Measurements from ENCODE around the gene SYNGR3. TPM values are rescaled to one million over a fixed set of nuclear protein-coding genes. Genes with fewer than 3 reads are reported as not detected.
"Not testable (repeated sequence)": the region's sequence is repeated elsewhere in the genome, so short reads cannot be mapped to it uniquely, and the experiment has no call there.

Gene SYNGR3
- total RNA-seq, 1 donor = 4.3 TPM

- DNase-seq (ENCODE audit: low read depth in 2 of 3, low spot score in 2 of 3) = no peak
These were observed 31.0 kb upstream of the SYNGR3 start for GRCh38 chr16:1958715-1959268.

DNA sequence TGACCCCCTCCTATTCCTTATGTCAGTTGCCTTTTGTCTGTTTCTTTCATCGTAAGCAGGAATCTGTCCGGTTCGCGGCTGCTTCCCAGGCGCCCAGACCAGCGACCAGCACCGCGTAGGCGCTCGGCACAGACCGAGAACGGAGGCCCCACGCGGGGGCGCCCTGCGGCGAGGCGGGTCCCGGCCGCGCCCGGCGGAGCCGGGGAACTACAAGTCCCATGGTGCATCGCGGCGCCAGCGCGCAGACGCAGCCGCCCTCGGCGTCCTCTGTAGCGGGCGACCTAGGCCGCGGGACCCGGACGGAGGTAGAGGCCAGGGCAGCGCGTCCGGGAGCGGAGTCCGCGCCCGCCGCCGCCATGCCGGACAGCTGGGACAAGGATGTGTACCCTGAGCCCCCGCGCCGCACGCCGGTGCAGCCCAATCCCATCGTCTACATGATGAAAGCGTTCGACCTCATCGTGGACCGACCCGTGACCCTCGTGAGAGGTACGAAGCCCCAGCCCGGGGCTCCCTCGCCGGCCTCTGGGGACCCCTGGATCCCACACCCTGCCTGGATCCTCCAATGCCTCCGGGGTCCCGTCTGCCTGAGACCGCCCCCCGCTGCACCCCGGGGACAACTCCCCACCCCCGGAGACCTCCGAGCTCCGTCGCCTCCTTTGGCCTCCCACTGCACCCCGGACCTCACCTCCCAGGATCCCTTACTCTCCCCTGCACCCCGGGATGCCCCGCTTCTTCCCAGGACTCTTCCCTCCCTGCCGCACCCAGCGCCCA, 30.3 kb upstream of the SYNGR3 start, which contains the start of gene NDUFB10:
NDUFB10 (plus strand) TSS at position 270 of the 771 bp plus-strand sequence; CDS start at position 357, 87 bp downstream.
- DNase-seq (ENCODE audit: low read depth in 2 of 3, low spot score in 2 of 3) = peak; percentile 80 to 87 (median 82)

- no peak for DNase-seq (ENCODE audit: low read depth in 2 of 3, low spot score in 2 of 3)
These were observed 28.8 kb upstream of the SYNGR3 start for GRCh38 chr16:1960665-1961630.

DNA sequence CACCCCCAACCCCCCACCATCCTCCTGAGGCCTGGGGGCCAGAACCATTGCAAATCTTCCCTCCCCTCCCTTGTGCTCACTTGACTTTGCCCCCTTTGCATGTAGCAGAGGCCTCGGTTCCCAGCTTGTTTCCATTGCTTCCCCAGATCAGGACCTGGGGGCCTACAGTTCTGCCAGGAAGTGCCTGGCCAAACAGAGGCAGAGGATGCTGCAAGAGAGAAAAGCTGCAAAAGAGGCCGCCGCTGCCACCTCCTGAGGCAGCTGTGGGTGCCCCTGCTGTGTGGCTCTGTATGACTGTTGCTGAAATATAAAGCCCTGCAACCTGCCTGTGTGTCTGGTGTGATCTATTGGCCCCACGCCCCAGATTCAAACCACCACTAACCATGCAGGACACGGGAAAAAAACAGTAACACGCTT, 28.1 kb upstream of the SYNGR3 start:
- DNase-seq (ENCODE audit: low read depth in 2 of 3, low spot score in 2 of 3) = no peak

GRCh38 chr16:1962161-1963153, 27.3 kb upstream of the SYNGR3 start:
- not testable (repeated sequence) for DNase-seq (ENCODE audit: low read depth in 2 of 3, low spot score in 2 of 3)

DNA sequence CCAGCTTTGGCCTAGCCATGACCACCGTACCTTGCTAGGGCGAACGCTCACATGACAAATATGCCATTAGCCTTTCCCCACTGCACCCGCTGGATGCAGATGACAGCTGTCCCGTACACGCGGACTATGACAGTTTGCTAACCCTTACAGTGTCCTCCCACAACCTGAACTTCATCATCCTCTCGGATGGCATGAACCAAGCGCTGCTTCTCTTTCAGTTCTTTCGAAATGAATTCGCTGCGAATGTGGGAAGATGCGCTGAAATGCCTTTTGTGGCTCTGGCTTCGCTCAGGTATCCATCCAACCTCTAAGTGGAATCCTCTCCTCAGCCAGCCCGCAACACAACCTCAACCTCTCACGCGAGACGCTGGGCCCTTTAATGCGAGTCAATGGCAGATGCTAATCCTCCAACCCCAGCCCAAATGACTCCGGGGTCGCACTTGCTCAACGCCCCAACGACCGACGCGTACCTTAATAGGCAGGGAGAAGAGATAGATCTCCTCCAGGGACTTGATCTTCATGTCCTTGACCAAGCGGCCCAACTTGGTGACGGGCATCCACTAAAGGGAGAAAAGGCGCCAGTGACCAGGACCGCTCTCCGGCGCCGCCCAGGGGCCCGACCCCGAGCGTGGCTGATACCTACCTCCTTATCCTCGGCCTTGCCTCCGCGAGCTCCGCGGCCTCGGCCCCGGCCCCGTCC, 25.8 kb upstream of the SYNGR3 start:
- peak in 1 of 3 donors; percentile 46 for DNase-seq (ENCODE audit: low read depth in 2 of 3, low spot score in 2 of 3)

DNA sequence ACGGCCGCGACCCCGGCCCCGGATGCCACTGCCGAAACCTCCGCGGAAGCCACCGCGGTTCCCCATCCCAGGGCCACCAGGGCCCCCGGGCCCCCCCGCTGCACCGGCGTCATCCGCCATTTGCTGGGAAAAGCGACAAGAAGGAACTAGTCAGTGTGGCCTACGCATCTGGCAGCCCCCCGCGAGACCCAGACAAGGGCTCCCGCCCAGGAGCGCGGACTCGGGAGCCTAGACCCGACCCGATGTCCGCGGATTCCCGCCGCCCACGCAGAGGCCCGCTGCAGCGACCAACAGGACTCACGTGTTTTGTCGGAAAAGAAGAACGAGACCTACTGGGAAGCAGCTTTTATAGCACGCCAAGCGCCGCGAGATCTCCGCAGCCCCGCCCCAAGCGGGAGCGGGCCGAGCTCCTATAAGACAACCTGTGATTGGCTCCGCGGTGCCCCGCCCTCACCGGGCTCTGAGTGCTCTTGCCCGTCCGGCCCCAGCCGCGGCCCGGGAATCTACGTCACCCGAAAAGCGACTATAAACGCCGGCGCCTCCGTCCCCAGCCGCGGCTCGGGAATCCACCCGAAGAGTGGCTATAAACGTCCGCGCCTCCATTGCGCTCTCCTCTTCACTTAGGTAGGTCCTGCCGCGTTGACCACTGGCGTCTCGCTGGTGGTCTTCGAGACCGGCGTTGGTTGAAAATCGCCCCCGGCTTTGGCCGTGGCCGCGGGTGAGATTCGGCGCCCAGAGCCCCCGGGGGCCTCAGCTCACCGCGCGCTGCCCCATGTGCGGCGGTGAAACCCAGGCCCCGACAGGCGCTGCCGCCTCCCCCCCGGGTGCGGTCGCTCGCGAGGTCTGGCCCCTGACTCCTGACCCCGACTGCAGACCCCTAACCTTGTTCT, 25.0 kb upstream of the SYNGR3 start, which contains the start of gene RPS2:
RPS2 (minus strand) TSS at position 321 of the 890 bp plus-strand sequence; CDS start at position 120, 201 bp downstream.
- peak; percentile 97 to 99 (median 99) for DNase-seq (ENCODE audit: low read depth in 2 of 3, low spot score in 2 of 3)

DNA sequence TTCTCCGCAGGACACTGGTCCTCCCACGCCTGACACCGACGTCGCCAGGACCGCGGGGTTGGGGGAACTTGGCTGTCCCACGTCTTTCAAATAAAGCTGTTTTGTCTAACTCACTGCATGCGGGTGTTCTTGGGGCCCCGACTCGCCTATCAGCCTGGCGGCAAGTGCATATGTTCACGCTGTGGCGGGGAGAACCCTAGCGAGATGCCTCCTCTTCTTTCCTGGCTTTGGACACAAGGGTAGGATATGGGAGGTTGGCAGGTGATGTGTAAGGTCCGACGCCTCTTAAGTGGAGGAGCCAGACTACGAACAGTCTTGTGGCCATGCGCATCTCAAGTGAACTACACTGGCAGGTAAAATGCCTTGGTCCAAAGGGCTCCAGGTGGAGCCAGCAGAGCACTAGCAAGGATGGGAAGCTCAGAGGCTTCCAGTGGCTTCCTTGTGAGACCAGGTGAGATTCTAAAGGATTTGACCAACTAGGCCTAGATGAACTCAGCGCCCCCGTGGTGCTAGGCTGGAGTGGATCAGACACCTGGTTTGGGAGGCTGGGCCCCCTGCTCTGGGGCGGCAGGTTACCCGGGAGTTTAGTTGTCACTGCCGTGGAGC, 24.3 kb upstream of the SYNGR3 start:
- no peak for DNase-seq (ENCODE audit: low read depth in 2 of 3, low spot score in 2 of 3)

DNA sequence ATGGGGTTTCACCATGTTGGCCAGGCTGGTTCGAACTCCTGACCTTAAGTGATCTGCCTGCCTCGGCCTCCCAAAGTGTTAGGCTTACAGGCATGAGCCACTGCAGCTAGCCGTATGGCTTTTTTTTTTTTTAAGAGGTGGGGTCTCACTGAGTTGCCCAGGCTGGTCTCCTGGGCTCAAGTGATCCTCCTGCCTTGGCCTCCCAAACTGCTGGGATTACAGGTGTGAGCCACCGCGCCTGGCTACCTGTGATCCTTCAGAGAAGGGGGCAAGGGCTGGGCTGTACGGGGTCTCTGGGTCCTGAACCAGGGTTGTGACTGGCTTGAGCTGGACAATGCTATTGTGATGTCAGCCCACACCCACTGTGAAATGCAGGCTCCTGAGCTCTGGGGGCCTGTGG, 23.3 kb upstream of the SYNGR3 start, which contains the start of gene RNF151:
RNF151 (plus strand) TSS at position 397 of the 400 bp plus-strand sequence. CDS start 26 bp downstream, outside the sequence.
- DNase-seq (ENCODE audit: low read depth in 2 of 3, low spot score in 2 of 3) = no peak

DNA sequence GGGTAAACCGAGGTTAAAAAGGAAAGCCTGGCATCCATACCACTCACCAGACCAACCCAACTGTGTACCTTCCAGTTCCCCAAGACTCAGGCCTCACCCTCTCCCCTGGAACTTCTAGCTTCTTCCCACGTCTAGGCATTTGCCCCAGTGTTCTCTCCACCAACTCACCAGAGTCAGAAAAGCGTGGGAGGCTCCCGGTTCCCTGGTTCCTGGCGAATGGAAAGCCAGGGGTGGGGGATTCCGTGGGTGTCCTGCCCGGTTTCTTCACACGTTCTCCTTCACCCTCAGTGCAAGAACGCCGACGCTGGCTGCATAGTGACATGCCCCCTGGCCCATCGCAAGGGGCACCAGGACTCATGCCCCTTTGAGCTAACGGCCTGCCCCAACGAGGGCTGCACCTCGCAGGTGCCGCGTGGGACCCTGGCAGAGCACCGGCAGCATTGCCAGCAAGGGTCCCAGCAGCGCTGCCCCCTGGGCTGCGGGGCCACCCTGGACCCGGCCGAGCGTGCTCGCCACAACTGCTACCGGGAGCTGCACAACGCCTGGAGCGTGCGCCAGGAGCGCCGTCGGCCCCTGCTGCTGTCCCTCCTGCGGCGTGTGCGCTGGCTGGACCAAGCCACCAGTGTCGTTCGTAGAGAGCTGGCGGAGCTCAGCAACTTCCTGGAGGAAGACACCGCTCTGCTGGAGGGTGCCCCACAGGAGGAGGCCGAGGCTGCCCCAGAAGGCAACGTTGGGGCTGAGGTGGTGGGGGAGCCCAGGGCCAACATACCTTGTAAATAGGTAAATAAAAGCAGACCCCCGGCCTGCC, 21.4 kb upstream of the SYNGR3 start:
- DNase-seq (ENCODE audit: low read depth in 2 of 3, low spot score in 2 of 3) = no peak

GRCh38 chr16:1971796-1972489, 17.8 kb upstream of the SYNGR3 start, which contains the start of gene TBL3:
Gene TBL3 (plus strand): TSS chr16:1972053. CDS start chr16:1972165, 112 bp downstream.
- DNase-seq (ENCODE audit: low read depth in 2 of 3, low spot score in 2 of 3) = peak; percentile 97 to 99 (median 97)

- no peak for DNase-seq (ENCODE audit: low read depth in 2 of 3, low spot score in 2 of 3)
These were observed 17.3 kb upstream of the SYNGR3 start for GRCh38 chr16:1972490-1972877.

GRCh38 chr16:1973461-1974156, 16.2 kb upstream of the SYNGR3 start:
- DNase-seq (ENCODE audit: low read depth in 2 of 3, low spot score in 2 of 3) = no peak

DNA sequence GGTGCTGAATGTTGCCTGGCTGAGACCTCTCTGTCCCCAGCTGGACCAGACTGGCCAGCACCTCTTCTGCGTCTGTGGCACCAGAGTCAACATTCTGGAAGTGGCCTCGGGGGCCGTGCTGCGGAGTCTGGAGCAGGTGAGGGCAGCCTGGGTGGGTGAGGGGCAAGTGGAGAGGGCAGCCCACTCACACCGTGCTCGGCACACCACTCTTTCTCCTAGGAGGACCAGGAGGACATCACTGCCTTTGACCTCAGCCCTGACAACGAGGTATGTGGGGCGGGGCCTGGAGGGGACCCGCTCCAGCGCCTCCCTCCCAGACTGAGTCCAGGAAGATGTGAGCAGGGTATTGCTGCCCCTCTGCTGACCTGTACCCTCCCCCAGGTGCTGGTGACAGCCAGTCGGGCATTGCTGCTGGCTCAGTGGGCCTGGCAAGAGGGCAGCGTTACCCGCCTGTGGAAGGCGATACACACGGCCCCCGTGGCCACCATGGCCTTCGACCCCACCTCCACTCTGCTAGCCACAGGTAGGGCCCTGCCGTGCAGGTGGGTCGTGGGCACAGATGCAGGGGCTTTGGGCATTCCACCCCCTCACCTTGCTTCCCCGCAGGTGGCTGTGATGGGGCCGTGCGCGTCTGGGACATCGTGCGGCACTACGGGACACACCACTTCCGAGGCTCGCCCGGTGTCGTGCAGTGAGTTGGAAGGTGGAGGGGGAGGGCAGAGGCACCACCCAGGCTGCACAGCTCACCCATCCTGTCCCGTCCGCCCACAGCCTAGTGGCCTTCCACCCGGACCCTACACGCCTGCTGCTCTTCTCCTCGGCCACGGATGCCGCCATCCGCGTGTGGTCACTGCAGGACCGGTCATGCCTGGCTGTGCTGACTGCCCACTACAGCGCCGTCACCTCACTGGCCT, 15.4 kb upstream of the SYNGR3 start:
- DNase-seq (ENCODE audit: low read depth in 2 of 3, low spot score in 2 of 3) = no peak
